ENCODE data around the gene B3GNT3.

- TF ChIP-seq CTCF (conservative IDR thresholded peaks at IDR 0.05; ENCODE audit: low read depth, low read length) (no peak), POLR2A (IDR thresholded peaks at IDR 0.05; ENCODE audit: low read depth, low read length) (no peak), BHLHE40 (IDR thresholded peaks at IDR 0.05; ENCODE audit: low read depth, low read length) (no peak), NFE2L2 (IDR thresholded peaks at IDR 0.05; ENCODE audit: low read depth, low read length) (no peak), ELK1 (IDR thresholded peaks at IDR 0.05; ENCODE audit: borderline replicate concordance, low read depth, low read length) (no peak), MAFK (IDR thresholded peaks at IDR 0.05; ENCODE audit: low read depth, low read length) (no peak)
These were observed 35.1 kb downstream of the B3GNT3 start for GRCh38 chr19:17829855-17830566.
